Mucosa of stomach (tissue), 1 donor: ENCODE measurements around the gene KCNG2.

Experiments used
- H3K27me3 ChIP-seq: one replicate; pipeline ENCODE4 v1.7.0; 2013; ENCODE audit warnings: mild to moderate bottlenecking, low read length; ENCODE audit not compliant: control insufficient read depth, insufficient read depth
- H3K36me3 ChIP-seq: one replicate; pipeline ENCODE4 v1.7.0; 2013; ENCODE audit warnings: low read length; ENCODE audit not compliant: control insufficient read depth, insufficient read depth
- H3K4me1 ChIP-seq: one replicate; pipeline ENCODE4 v1.7.0; 2013; ENCODE audit warnings: mild to moderate bottlenecking, low read length; ENCODE audit not compliant: control insufficient read depth, insufficient read depth
- H3K4me3 ChIP-seq: one replicate; pipeline ENCODE4 v1.7.0; 2013; ENCODE audit warnings: low read length
- H3K9ac ChIP-seq: one replicate; pipeline ENCODE4 v1.7.0; 2013; ENCODE audit warnings: mild to moderate bottlenecking, low read length, moderate library complexity
- H3K9me3 ChIP-seq: one replicate; pipeline ENCODE4 v1.7.0; 2013; ENCODE audit warnings: mild to moderate bottlenecking, low read length, moderate library complexity; ENCODE audit not compliant: control insufficient read depth
- donor health status: Pancreatic carcinoma.

Gene KCNG2

GRCh38 chr18:79825913-79826312 lies 28.2 kb downstream of the KCNG2 start:
- no peak overlapping the region for H3K4me3 ChIP-seq
- H3K27me3 ChIP-seq: no peaks in the 10 kb centered on the region
- H3K9me3 ChIP-seq: no peaks in the 10 kb centered on the region
- H3K9ac ChIP-seq: no peak overlapping the region
- H3K36me3 ChIP-seq: no peaks in the 10 kb centered on the region
- no peaks in the 10 kb centered on the region for H3K4me1 ChIP-seq

- H3K4me3 ChIP-seq: no peak overlapping the region
- H3K9me3 ChIP-seq: no peaks in the 10 kb centered on the region
- H3K9ac ChIP-seq: no peak overlapping the region
- no peaks in the 10 kb centered on the region for H3K36me3 ChIP-seq
- no peaks in the 10 kb centered on the region for H3K27me3 ChIP-seq
- H3K4me1 ChIP-seq: no peaks in the 10 kb centered on the region
Observed at GRCh38 chr18:79826966-79827365, 29.2 kb downstream of the KCNG2 start.

GRCh38 chr18:79828258-79828657 lies 30.5 kb downstream of the KCNG2 start:
- H3K27me3 ChIP-seq: no peaks in the 10 kb centered on the region
- no peak overlapping the region for H3K4me3 ChIP-seq
- no peaks in the 10 kb centered on the region for H3K9me3 ChIP-seq
- no peak overlapping the region for H3K9ac ChIP-seq
- H3K4me1 ChIP-seq: no peaks in the 10 kb centered on the region
- H3K36me3 ChIP-seq: no peaks in the 10 kb centered on the region

GRCh38 chr18:79829136-79829854 lies 31.6 kb downstream of the KCNG2 start:
- no peaks in the 10 kb centered on the region for H3K9me3 ChIP-seq
- H3K27me3 ChIP-seq: no peaks in the 10 kb centered on the region
- no peaks in the 10 kb centered on the region for H3K36me3 ChIP-seq
- H3K4me3 ChIP-seq: no peak overlapping the region
- H3K9ac ChIP-seq: no peak overlapping the region
- no peaks in the 10 kb centered on the region for H3K4me1 ChIP-seq

- H3K9ac ChIP-seq: no peak overlapping the region
- no peaks in the 10 kb centered on the region for H3K36me3 ChIP-seq
- no peaks in the 10 kb centered on the region for H3K27me3 ChIP-seq
- H3K4me1 ChIP-seq: no peaks in the 10 kb centered on the region
- no peaks in the 10 kb centered on the region for H3K9me3 ChIP-seq
- no peak overlapping the region for H3K4me3 ChIP-seq
Observed at GRCh38 chr18:79832169-79832568, 34.4 kb downstream of the KCNG2 start.

GRCh38 chr18:79834834-79835233 lies 37.1 kb downstream of the KCNG2 start:
- no peaks in the 10 kb centered on the region for H3K36me3 ChIP-seq
- no peaks in the 10 kb centered on the region for H3K9me3 ChIP-seq
- no peak overlapping the region for H3K4me3 ChIP-seq
- H3K27me3 ChIP-seq: no peaks in the 10 kb centered on the region
- H3K9ac ChIP-seq: no peak overlapping the region
- no peaks in the 10 kb centered on the region for H3K4me1 ChIP-seq

GRCh38 chr18:79841936-79842335 lies 44.2 kb downstream of the KCNG2 start:
- Histone ChIP-seq H3K27me3 (no peaks in the 10 kb centered on the region), H3K9ac (no peak overlapping the region), H3K9me3 (no peaks in the 10 kb centered on the region), H3K4me1 (no peaks in the 10 kb centered on the region), H3K4me3 (no peak overlapping the region), H3K36me3 (no peaks in the 10 kb centered on the region)

GRCh38 chr18:79844999-79845563 lies 47.3 kb downstream of the KCNG2 start:
- H3K27me3 ChIP-seq: no peaks in the 10 kb centered on the region
- no peak overlapping the region for H3K9ac ChIP-seq
- H3K4me1 ChIP-seq: no peaks in the 10 kb centered on the region
- no peaks in the 10 kb centered on the region for H3K9me3 ChIP-seq
- no peaks in the 10 kb centered on the region for H3K36me3 ChIP-seq
- H3K4me3 ChIP-seq: no peak overlapping the region

GRCh38 chr18:79846936-79847557 lies 49.3 kb downstream of the KCNG2 start:
- Histone ChIP-seq H3K36me3 (no peaks in the 10 kb centered on the region), H3K9ac (no peak overlapping the region), H3K4me1 (no peaks in the 10 kb centered on the region), H3K9me3 (no peaks in the 10 kb centered on the region), H3K4me3 (no peak overlapping the region), H3K27me3 (no peaks in the 10 kb centered on the region)

- no peaks in the 10 kb centered on the region for H3K4me1 ChIP-seq
- H3K36me3 ChIP-seq: no peaks in the 10 kb centered on the region
- H3K9me3 ChIP-seq: no peaks in the 10 kb centered on the region
- no peaks in the 10 kb centered on the region for H3K27me3 ChIP-seq
- H3K9ac ChIP-seq: no peak overlapping the region
- no peak overlapping the region for H3K4me3 ChIP-seq
Observed at GRCh38 chr18:79847606-79848293, 50.0 kb downstream of the KCNG2 start.

GRCh38 chr18:79848294-79848578 lies 50.5 kb downstream of the KCNG2 start:
- no peak overlapping the region for H3K9ac ChIP-seq
- no peaks in the 10 kb centered on the region for H3K9me3 ChIP-seq
- no peaks in the 10 kb centered on the region for H3K4me1 ChIP-seq
- no peaks in the 10 kb centered on the region for H3K27me3 ChIP-seq
- no peak overlapping the region for H3K4me3 ChIP-seq
- H3K36me3 ChIP-seq: no peaks in the 10 kb centered on the region

- Histone ChIP-seq H3K4me3 (no peak overlapping the region), H3K4me1 (no peaks in the 10 kb centered on the region), H3K27me3 (no peaks in the 10 kb centered on the region), H3K9me3 (no peaks in the 10 kb centered on the region), H3K9ac (no peak overlapping the region), H3K36me3 (no peaks in the 10 kb centered on the region)
Observed at GRCh38 chr18:79848579-79849327, 51.0 kb downstream of the KCNG2 start.
